Activated CD4-positive, alpha-beta T cell treated with anti-CD3 and anti-CD28 coated beads for 24 hours (primary cell): Measurements from ENCODE around the gene PARK7.
"Not testable (repeated sequence)": the region's sequence is repeated elsewhere in the genome, so short reads cannot be mapped to it uniquely, and the experiment has no call there.

Experiments
- DNase-seq, 2 donors: peaks; one replicate each; pipeline ENCODE4 v3.0.0-alpha.2; 2020; ENCODE audit warnings: low read depth in 2 of 2

Gene PARK7

GRCh38 chr1:7961216-7962013 lies at the start of gene PARK7:
TSS of gene PARK7 (plus strand) at chr1:7961711. CDS start at chr1:7962786, 1,075 bp downstream.
- DNase-seq, result peak; percentile 99 to 100

GRCh38 chr1:7912145-7912544 lies 49.4 kb upstream of the PARK7 start:
- DNase-seq, result no peak

- no peak for DNase-seq
These were observed 48.6 kb upstream of the PARK7 start for GRCh38 chr1:7912743-7913557.

GRCh38 chr1:7915826-7916500 lies 45.5 kb upstream of the PARK7 start:
- DNase-seq, result no peak

GRCh38 chr1:7916501-7916830 lies 45.0 kb upstream of the PARK7 start:
- no peak for DNase-seq

- DNase-seq, result not testable (repeated sequence)
These were observed 43.5 kb upstream of the PARK7 start for GRCh38 chr1:7917971-7918370.

GRCh38 chr1:7919880-7920279 lies 41.6 kb upstream of the PARK7 start:
- DNase-seq, result no peak

- DNase-seq, result no peak
These were observed 39.7 kb upstream of the PARK7 start for GRCh38 chr1:7921796-7922195.

GRCh38 chr1:7922301-7922700 lies 39.2 kb upstream of the PARK7 start:
- DNase-seq, result no peak

GRCh38 chr1:7927061-7927460 lies 34.5 kb upstream of the PARK7 start:
- DNase-seq, result not testable (repeated sequence)

- no peak for DNase-seq
These were observed 33.3 kb upstream of the PARK7 start for GRCh38 chr1:7928247-7928646.

GRCh38 chr1:7929637-7930036 lies 31.9 kb upstream of the PARK7 start:
- DNase-seq, result no peak

- DNase-seq, result peak in 1 of 2 donors; percentile 10
These were observed 30.7 kb upstream of the PARK7 start for GRCh38 chr1:7930645-7931445.

- no peak for DNase-seq
These were observed 30.1 kb upstream of the PARK7 start for GRCh38 chr1:7931446-7931812.

- DNase-seq, result no peak
These were observed 28.9 kb upstream of the PARK7 start for GRCh38 chr1:7932524-7933138.

- no peak for DNase-seq
These were observed 23.4 kb upstream of the PARK7 start for GRCh38 chr1:7938070-7938469.

- DNase-seq, result no peak
These were observed 21.5 kb upstream of the PARK7 start for GRCh38 chr1:7940034-7940433.

GRCh38 chr1:7940745-7941436 lies 20.6 kb upstream of the PARK7 start, which contains the start of gene TNFRSF9:
TSS of gene TNFRSF9 (minus strand) at chr1:7940839. CDS start at chr1:7939994, 845 bp downstream.
- peak; percentile 64 to 80 for DNase-seq

- DNase-seq, result no peak
These were observed 20.1 kb upstream of the PARK7 start for GRCh38 chr1:7941437-7941793.

GRCh38 chr1:7942214-7942921 lies 19.1 kb upstream of the PARK7 start:
- DNase-seq, result no peak
